Thoracic aorta (tissue), 2 donors: ENCODE measurements around the gene CNBD2. TPM values are rescaled to one million over a fixed set of nuclear protein-coding genes. Genes with fewer than 3 reads are reported as not detected.
"Not testable (repeated sequence)": the region's sequence is repeated elsewhere in the genome, so short reads cannot be mapped to it uniquely, and the experiment has no call there.

Experiments
- ATAC-seq: fragments of 150-250 bp; one replicate; pipeline ENCODE4 v1.8.0; 2017; ENCODE audit warnings: low read depth; ENCODE audit not compliant: insufficient number of reproducible peaks, low FRiP score
- DNase-seq: peaks from one replicate; pipeline ENCODE4 v3.0.0-alpha.2; 2020; ENCODE audit warnings: low spot score
- H3K27ac ChIP-seq, 2 donors: fragments of 200-600 bp; sonication (generic); 1 replicate in 1 of 2; 2 replicates in 1 of 2; pipeline ENCODE4 v1.5.1; 2016; ENCODE audit warnings: mild to moderate bottlenecking in 2 of 2, moderate library complexity in 2 of 2
- H3K27me3 ChIP-seq: fragments of 200-600 bp; sonication (generic); replicated peaks from 2 replicates; pipeline ENCODE4 v1.6.0; 2016; ENCODE audit warnings: mild to moderate bottlenecking; ENCODE audit not compliant: insufficient read depth
- H3K36me3 ChIP-seq: fragments of 200-600 bp; sonication (generic); one replicate; pipeline ENCODE4 v1.5.1; 2016
- H3K4me1 ChIP-seq, 2 donors: fragments of 200-600 bp; sonication (generic); 1 replicate in 1 of 2; 2 replicates in 1 of 2; pipeline versions ENCODE4 v1.5.1 to v1.6.0; 2016; ENCODE audit warnings: low read depth in 2 of 2, mild to moderate bottlenecking in 1 of 2; ENCODE audit not compliant: control insufficient read depth in 1 of 2
- H3K4me3 ChIP-seq: fragments of 200-600 bp; sonication (generic); 2 replicates; pipeline ENCODE4 v1.5.1; 2016; ENCODE audit warnings: mild to moderate bottlenecking
- H3K9me3 ChIP-seq: fragments of 200-600 bp; sonication (generic); 2 replicates; pipeline ENCODE4 v1.5.1; 2016
- total RNA-seq, 2 donors: library from RNA; depleted of rRNA; stranded (reverse); fragments of >200 nt; gene quantifications; one replicate each; pipeline versions ENCODE4 v1.1.0 to v1.2.3, GENCODE V29; 2016
- TF ChIP-seq, protein P1 (sequence below): fragments of 200-600 bp; sonication (generic); IDR thresholded peaks from one replicate; pipeline ENCODE4 v1.5.1; 2019; ENCODE audit warnings: antibody characterized with exemption

The CNBD2 gene
- total RNA-seq, 2 donors from 2014 or later = 1.2 to 2.6 TPM

GRCh38 chr20:35994994-35995453 lies 26.6 kb downstream of the CNBD2 start:
- Histone ChIP-seq H3K9me3 (no peaks in the 10 kb centered on the region), H3K27me3 (no peaks in the 10 kb centered on the region), H3K36me3 (no peaks in the 10 kb centered on the region), H3K27ac (no peak overlapping the region), H3K4me1 (no peaks in the 10 kb centered on the region), H3K4me3 (no peak overlapping the region)
- TF ChIP-seq, protein P1, sequence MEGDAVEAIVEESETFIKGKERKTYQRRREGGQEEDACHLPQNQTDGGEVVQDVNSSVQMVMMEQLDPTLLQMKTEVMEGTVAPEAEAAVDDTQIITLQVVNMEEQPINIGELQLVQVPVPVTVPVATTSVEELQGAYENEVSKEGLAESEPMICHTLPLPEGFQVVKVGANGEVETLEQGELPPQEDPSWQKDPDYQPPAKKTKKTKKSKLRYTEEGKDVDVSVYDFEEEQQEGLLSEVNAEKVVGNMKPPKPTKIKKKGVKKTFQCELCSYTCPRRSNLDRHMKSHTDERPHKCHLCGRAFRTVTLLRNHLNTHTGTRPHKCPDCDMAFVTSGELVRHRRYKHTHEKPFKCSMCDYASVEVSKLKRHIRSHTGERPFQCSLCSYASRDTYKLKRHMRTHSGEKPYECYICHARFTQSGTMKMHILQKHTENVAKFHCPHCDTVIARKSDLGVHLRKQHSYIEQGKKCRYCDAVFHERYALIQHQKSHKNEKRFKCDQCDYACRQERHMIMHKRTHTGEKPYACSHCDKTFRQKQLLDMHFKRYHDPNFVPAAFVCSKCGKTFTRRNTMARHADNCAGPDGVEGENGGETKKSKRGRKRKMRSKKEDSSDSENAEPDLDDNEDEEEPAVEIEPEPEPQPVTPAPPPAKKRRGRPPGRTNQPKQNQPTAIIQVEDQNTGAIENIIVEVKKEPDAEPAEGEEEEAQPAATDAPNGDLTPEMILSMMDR = peak; percentile 85
- peak; percentile 50 for ATAC-seq
- DNase-seq = peak; percentile 19

DNA sequence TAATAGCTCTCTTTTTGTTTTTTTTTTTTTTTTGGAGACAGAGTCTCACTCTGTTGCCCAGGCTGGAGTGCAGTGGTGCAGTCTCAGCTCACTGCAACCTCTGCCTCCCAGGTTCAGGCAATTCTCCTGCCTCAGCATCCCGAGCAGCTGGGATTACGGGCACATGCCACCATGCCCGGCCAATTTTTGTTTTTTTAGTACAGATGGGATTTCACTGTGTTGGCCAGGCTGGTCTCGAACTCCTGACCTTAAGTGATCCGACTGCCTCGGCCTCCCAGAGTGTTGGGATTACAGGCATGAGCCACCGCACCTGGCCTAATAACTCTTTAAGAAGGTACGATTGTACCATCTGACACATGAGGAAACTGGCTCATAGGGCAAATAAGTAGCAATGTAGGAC lies 28.1 kb downstream of the CNBD2 start:
- not testable (repeated sequence) for H3K4me3 ChIP-seq, H3K9me3 ChIP-seq, H3K27me3 ChIP-seq, H3K36me3 ChIP-seq, ATAC-seq, H3K4me1 ChIP-seq, H3K27ac ChIP-seq, DNase-seq

GRCh38 chr20:36001331-36001730 lies 32.9 kb downstream of the CNBD2 start:
- H3K27ac ChIP-seq, H3K9me3 ChIP-seq, H3K36me3 ChIP-seq, H3K27me3 ChIP-seq, H3K4me3 ChIP-seq, DNase-seq, ATAC-seq, H3K4me1 ChIP-seq: not testable (repeated sequence)

GRCh38 chr20:36002855-36003254 lies 34.5 kb downstream of the CNBD2 start:
- ATAC-seq = no peak
- Histone ChIP-seq H3K9me3 (peaks cover 4% of the 10 kb centered on the region), H3K4me1 (no peaks in the 10 kb centered on the region), H3K36me3 (no peaks in the 10 kb centered on the region), H3K27ac (no peak overlapping the region), H3K4me3 (no peak overlapping the region), H3K27me3 (no peaks in the 10 kb centered on the region)
- TF ChIP-seq, protein P1 = no peak
- no peak for DNase-seq

DNA sequence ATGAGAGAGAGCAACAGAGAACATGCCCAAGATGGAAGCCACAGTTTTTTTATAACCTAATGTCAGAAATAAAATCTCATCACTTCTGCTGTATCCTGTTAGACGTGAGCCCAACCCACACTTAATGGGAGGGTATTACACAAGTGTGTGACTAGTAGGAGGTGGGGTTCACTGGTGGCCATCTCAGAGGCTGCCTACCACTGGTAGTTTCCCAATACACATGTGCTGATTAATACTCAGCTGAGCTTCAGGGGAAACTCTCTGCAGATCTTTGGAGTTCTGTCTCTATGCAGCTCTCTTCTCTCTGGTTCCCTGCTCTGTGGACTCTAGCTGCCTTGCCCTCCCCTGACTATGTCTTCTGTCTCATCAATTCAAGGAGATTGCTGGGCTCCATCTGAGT lies 35.7 kb downstream of the CNBD2 start:
- DNase-seq = no peak
- ATAC-seq = no peak
- Histone ChIP-seq H3K4me1 (peaks cover 0 to 10% of the 10 kb centered on the region in 2 donors), H3K4me3 (no peak overlapping the region), H3K9me3 (peaks cover 4% of the 10 kb centered on the region), H3K27ac (no peak overlapping the region), H3K36me3 (no peaks in the 10 kb centered on the region), H3K27me3 (no peaks in the 10 kb centered on the region)
- TF ChIP-seq, protein P1 = no peak

DNA sequence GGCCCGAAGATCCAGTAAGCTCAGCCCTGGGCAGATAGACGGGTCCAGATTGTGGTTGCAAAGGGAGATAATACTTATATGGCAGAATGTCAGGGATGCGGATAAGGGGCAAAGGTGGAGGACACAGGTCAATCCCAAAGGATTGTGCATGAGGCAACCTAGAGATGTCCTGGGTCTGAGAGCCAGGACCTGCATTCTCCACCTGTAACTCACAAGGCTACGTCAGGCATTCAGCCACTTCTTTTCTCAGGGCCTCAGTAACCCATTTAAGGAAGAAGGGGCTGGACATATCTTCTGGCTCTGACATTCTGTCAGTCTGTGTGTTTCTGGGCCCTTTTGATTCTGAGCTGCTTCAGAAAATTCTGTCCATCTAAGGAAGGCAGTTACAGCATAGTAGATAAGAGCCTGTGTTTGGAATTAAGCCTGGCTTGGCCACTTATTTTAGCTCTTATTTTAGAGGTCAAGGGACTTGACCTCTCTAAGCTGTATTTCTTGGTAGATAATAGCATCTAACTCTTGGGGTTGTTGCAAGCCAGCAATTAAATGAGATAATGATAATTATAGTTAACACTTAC lies 40.2 kb downstream of the CNBD2 start:
- Histone ChIP-seq H3K36me3 (no peaks in the 10 kb centered on the region), H3K27ac (no peak overlapping the region), H3K4me3 (no peak overlapping the region), H3K27me3 (no peaks in the 10 kb centered on the region), H3K9me3 (no peaks in the 10 kb centered on the region), H3K4me1 (peaks cover 0 to 10% of the 10 kb centered on the region in 2 donors)
- no peak for ATAC-seq
- TF ChIP-seq, protein P1 = no peak
- no peak for DNase-seq
